ENCODE measurements around the gene ABHD1.
"Not testable (repeated sequence)": the region's sequence is repeated elsewhere in the genome, so short reads cannot be mapped to it uniquely, and the experiment has no call there.

Gene ABHD1

DNA sequence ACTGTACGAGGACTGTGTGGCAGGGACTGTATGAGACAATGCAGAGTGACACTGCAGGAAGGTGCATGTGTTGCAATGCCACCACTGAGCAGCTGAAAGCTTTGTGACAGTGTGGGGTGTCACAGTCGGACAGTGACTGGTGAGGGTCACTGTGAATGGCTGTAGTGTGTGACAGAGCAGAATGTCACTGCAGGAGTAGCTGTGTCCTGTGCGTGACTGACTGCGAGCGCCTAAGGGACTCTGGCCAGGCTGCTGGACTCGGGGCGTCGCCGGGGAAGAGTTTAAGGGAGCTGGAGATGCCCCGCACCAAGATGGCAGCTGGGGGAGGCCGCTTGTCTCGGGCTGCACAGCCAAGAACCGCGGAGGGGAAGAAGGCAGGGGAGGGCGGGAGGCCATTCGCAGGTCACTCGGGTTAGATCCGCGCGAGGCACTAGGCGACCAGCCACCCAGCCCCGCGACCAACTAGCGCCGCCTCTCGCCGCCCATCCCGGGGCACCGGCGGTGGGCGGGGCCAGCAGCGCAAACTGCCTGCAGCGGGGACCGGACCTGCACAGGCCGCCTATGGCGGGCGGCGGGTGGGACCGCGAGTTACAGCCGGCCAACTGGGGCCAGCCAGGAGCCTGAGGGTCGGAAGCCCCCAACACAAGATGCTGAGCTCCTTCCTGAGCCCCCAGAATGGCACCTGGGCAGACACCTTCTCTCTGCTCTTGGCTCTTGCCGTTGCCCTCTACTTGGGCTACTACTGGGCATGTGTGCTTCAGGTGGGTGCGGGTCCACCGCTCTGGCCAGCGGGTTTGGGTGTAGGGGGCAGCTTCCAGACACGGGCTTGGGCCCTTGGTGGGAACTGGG, at the start of gene ABHD1:
TSS of gene ABHD1 (plus strand) at position 514 of the 849 bp plus-strand sequence. CDS start at position 648, 134 bp downstream.
- H3K27ac ChIP-seq = no peak within 1 kb of the TSS

DNA sequence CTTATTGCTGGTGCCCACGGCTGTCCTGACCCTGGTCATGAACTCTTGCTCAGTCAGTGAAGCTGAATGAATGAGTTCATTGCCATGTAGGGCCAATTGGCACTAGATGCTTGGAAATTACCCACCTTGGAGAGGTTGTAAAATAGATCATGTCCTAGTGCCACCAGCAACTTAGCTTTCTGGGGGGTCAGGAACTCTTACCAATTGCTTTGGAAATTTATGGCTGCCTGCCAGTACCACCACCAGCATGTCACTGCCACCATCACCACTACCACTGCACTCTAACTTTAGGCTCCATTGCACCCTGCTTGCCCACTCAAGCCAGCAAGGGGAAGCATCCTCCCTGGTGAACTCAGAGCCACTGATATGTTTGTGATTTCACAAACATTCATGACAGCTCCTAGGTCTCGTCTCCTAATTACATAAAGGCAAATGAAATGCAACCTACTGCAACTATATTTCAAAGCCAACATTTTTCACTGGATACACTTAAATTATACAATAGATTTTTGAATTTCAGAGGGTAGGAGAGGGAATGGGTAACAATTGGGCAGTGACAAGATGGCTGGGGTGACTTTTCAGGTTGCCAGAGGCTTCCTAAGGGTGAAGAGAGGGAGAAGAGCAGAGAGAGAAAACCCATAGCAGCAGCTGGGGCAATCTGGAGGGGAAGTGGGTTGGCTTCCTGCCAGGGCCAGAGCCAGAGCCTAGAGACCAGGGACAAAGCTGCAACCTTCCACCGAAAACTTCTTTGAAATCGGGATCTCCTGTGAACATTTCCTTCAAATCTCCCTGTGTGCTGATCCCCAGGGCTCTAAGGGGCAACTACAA, 48.7 kb upstream of the ABHD1 start:
- peaks cover 68 to 91% (median 77%) of the 10 kb centered on the region in 10 experiments for H3K4me1 ChIP-seq
- H4K20me1 ChIP-seq = peaks cover 0 to 12% (median 5%) of the 10 kb centered on the region in 11 experiments; a peak in 9 of 22 replicates
- H3K27ac ChIP-seq = peak overlapping the region; percentile 45 to 93 (median 90); a peak in 21 of 22 replicates
- H3K27me3 ChIP-seq = no peaks in the 10 kb centered on the region
- peak overlapping the region; percentile 15 to 72 (median 64); a peak in 20 of 22 replicates for H3K9ac ChIP-seq
- no peaks in the 10 kb centered on the region for H3K9me3 ChIP-seq (replicated peaks in 1 of 11)
- peak in 2 of 11 experiments; percentile 51 to 66; a peak in 3 of 22 replicates for TF ChIP-seq Cebpa-rat (IDR thresholded peaks at IDR 0.05)
- peak overlapping the region in 6 of 10 experiments; percentile 9 to 37 (median 26); a peak in 7 of 20 replicates for H3K4me3 ChIP-seq
- H3K4me2 ChIP-seq = peak overlapping the region; percentile 93 to 100 (median 99)
- H3K36me3 ChIP-seq = peaks cover 3 to 6% (median 5%) of the 10 kb centered on the region in 11 experiments; a peak in 17 of 22 replicates

More for the DNA sequence above, at the start of gene ABHD1:
- peaks cover 0 to 7% (median 0%) of the 10 kb centered on the region in 11 experiments; a peak in 2 of 22 replicates for H4K20me1 ChIP-seq
- TF ChIP-seq Cebpa-rat (IDR thresholded peaks at IDR 0.05) = no peak
- peaks cover 0 to 5% (median 0%) of the 10 kb centered on the region in 11 experiments; a peak in 2 of 22 replicates for H3K36me3 ChIP-seq
- no peak within 1 kb of the TSS for H3K4me3 ChIP-seq
- peaks cover 47 to 64% (median 60%) of the 10 kb centered on the region in 11 experiments for H3K27me3 ChIP-seq
- no peak within 1 kb of the TSS for H3K9ac ChIP-seq
- no peak within 1 kb of the TSS for H3K4me2 ChIP-seq
- no peaks in the 10 kb centered on the region for H3K9me3 ChIP-seq (replicated peaks in 1 of 11)
- peaks cover 0 to 8% (median under 1%) of the 10 kb centered on the region in 10 experiments; a peak in 5 of 20 replicates for H3K4me1 ChIP-seq

DNA sequence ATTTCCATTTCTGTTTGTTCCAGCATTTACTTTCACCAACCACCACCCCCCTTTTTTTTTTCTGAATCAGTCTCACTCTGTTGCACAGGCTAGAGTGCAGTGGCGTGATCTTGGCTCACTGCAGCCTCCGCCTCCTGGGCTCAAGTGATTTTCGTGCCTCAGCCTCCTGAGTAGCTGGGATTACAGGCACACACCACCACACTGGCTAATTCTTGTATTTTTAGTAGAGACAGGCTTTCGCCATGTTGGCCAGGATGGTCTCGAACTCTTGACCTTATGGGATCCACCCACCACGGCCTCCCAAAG, 48.1 kb upstream of the ABHD1 start:
- Histone ChIP-seq H3K9ac (peak overlapping the region; percentile 15 to 72 (median 64); a peak in 20 of 22 replicates), H3K4me1 (peaks cover 68 to 91% (median 77%) of the 10 kb centered on the region in 10 experiments), H3K27ac (peak overlapping the region; percentile 45 to 93 (median 90); a peak in 21 of 22 replicates), H3K4me2 (peak overlapping the region; percentile 93 to 100 (median 99)), H3K4me3 (peak overlapping the region in 5 of 10 experiments; percentile 2 to 35 (median 22); a peak in 7 of 20 replicates)
- not testable (repeated sequence) for H4K20me1 ChIP-seq; H3K27me3 ChIP-seq; H3K36me3 ChIP-seq; H3K9me3 ChIP-seq (replicated peaks in 1 of 11)

DNA sequence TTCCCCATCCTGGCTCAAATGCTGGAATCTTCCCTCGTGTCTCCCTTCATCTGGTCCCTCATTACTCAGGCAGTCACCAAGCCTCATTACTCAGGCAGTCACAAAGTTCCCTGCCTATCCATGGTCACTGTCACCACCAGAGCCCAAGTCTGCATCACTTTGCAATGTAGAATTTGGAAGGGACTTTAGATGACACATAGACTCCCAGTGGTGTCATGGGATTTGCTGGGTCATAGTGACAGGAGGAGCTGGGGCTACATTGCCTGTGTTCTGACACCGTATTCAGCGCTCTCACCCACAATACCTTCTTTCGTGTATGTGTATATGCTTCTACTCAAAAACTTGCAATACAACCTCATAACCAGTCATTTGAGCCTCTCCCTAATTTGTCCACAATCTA, 47.3 kb upstream of the ABHD1 start:
- peak overlapping the region in 6 of 11 experiments; percentile 55 to 72 (median 68); a peak in 10 of 22 replicates for H3K9ac ChIP-seq
- H3K4me3 ChIP-seq = no peak overlapping the region
- no peaks in the 10 kb centered on the region for H4K20me1 ChIP-seq
- H3K4me1 ChIP-seq = peaks cover 70 to 94% (median 78%) of the 10 kb centered on the region in 10 experiments
- peaks cover 0 to 7% (median 0%) of the 10 kb centered on the region in 11 experiments; a peak in 5 of 22 replicates for H3K36me3 ChIP-seq
- H3K27me3 ChIP-seq = no peaks in the 10 kb centered on the region
- peak overlapping the region; percentile 93 to 100 (median 99) for H3K4me2 ChIP-seq
- TF ChIP-seq Cebpa-rat (IDR thresholded peaks at IDR 0.05) = no peak
- H3K27ac ChIP-seq = peak overlapping the region in 9 of 11 experiments; percentile 81 to 93 (median 91); a peak in 18 of 22 replicates
- no peaks in the 10 kb centered on the region for H3K9me3 ChIP-seq (replicated peaks in 1 of 11)

DNA sequence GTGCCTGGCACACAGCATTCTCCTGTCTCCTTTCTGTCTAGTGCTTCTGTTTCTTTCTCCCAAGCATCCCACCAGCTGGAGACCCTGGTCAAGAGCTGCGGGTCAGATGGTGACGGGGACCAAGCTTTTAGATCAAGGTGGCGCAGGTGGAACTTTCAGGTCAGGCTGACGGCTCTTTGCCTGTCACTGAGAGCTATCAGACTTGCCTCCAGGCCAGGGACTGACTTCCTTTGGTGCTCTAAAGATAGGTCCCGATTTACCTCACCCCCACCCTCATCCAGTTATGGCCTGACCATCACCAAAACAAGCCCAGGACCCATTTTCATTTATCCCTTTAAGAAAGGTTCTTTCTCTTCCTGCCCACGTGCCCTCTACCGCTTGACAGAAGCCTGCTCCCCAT, 46.4 kb upstream of the ABHD1 start:
- peaks cover 0 to 9% (median 0%) of the 10 kb centered on the region in 11 experiments; a peak in 9 of 22 replicates for H4K20me1 ChIP-seq
- peak overlapping the region; percentile 98 to 100 (median 99) for H3K4me2 ChIP-seq
- peaks cover under 1 to 14% (median 6%) of the 10 kb centered on the region in 11 experiments; a peak in 20 of 22 replicates for H3K36me3 ChIP-seq
- no peaks in the 10 kb centered on the region for H3K27me3 ChIP-seq
- H3K4me3 ChIP-seq = no peak overlapping the region
- H3K9ac ChIP-seq = peak overlapping the region in 7 of 11 experiments; percentile 24 to 91 (median 89); a peak in 9 of 22 replicates
- no peak for TF ChIP-seq Cebpa-rat (IDR thresholded peaks at IDR 0.05)
- H3K9me3 ChIP-seq (replicated peaks in 1 of 11) = no peaks in the 10 kb centered on the region
- H3K4me1 ChIP-seq = peaks cover 75 to 97% (median 83%) of the 10 kb centered on the region in 10 experiments
- peak overlapping the region; percentile 80 to 94 (median 88); a peak in 18 of 22 replicates for H3K27ac ChIP-seq

DNA sequence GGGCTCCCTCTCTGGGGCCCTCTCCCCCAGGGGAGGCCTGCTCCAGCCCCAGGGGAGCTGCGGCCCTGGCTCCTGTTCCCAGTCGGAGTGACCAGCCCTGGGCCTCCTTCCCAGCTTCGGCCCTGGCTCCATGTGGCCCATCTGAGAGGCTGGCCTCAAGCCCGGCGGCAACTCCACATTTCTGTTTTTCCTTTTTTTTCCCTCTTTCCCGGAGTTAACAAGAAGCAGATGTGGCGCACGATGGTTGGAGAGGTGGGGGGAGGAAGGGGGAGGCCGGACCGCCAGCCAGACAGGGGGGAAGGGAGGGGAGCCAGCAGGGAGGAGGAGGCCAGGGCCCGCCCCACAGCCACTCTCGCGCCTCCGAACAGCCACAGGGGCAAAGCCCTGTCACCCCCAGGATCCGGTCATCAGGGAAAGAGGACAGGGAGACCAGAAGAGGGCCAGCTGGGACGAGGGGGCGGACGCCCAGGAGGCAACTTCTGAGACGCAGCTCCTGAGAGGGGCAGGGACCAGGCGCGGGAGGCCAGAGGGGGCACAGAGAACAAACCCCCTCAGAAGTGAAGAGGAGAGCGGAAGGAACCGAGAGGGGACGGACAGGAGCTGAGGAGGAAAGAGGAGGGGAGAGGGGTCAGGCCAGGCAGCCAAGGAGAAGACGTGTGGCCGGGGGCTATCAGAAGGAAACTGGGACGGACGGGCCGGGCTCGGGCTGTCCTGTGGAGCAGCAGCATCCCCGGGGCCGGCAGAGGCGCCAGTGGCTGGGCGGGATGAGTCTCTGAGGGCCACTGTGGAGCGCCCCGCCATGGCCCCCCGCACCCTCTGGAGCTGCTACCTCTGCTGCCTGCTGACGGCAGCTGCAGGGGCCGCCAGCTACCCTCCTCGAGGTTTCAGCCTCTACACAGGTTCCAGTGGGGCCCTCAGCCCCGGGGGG, 45.1 kb upstream of the ABHD1 start, which contains the start of gene EMILIN1:
TSS of gene EMILIN1 (plus strand) at position 349 of the 928 bp plus-strand sequence. CDS start at position 800, 451 bp downstream.
- TF ChIP-seq Cebpa-rat (IDR thresholded peaks at IDR 0.05) = no peak
- H3K4me3 ChIP-seq = peak within 1 kb of the TSS; percentile 73 to 97 (median 82)
- H3K4me2 ChIP-seq = peak within 1 kb of the TSS; percentile 98 to 100 (median 99)
- no peaks in the 10 kb centered on the region for H3K9me3 ChIP-seq (replicated peaks in 1 of 11)
- H3K27me3 ChIP-seq = no peaks in the 10 kb centered on the region
- H3K9ac ChIP-seq = peak within 1 kb of the TSS; percentile 86 to 91 (median 90)
- H3K27ac ChIP-seq = peak within 1 kb of the TSS; percentile 80 to 94 (median 88)
- H3K36me3 ChIP-seq = peaks cover 14 to 27% (median 19%) of the 10 kb centered on the region in 11 experiments; a peak in 21 of 22 replicates
- peaks cover 0 to 22% (median 8%) of the 10 kb centered on the region in 11 experiments; a peak in 12 of 22 replicates for H4K20me1 ChIP-seq
- H3K4me1 ChIP-seq = peaks cover 75 to 97% (median 83%) of the 10 kb centered on the region in 10 experiments

DNA sequence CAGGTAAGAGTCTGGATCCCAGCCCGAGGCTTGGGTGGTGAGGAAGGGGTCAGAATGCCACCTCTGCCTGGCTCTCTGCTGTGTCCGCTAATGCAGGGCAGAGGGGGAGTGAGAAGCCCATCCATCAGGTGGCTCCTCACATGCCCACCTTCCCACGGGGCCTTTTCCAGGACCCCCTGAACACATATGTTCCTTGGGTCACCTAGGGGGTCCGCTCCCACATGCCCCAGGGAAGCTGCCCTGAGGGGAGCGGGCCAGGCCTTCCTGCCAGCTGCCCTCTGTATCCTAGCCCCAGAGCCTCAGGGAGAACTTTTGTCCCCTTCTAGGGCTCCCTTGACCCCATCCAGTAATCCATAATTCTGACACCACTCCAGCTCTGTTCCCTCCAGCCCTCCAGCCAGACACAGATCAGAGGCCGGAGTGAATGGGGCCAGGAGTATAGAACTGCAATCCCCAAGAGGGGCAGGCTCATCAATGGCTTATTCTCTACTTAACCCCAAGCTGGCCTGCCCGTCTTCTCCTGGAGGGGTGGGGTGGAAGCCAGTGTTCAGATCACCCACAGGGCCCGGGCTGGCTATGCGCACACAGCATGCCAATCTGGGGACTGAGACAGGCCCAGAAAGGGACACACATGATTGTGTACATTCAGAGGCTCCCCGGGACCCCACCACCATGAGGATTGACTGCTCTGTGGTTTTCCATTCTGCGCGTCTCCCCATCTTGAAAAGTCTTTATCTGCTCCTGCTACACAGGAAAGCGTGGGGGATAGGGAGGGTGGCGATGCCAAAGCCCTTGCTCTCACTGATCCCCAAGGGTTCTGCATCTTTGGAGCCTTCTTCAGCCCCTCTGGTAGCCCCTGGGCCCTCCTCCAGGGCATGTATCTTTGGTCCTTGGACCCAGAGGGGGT, 44.1 kb upstream of the ABHD1 start:
- H3K4me2 ChIP-seq = peak overlapping the region; percentile 98 to 100 (median 99)
- no peaks in the 10 kb centered on the region for H3K27me3 ChIP-seq
- no peaks in the 10 kb centered on the region for H3K9me3 ChIP-seq (replicated peaks in 1 of 11)
- TF ChIP-seq Cebpa-rat (IDR thresholded peaks at IDR 0.05) = no peak
- H3K4me3 ChIP-seq = peak overlapping the region; percentile 73 to 97 (median 82)
- H3K36me3 ChIP-seq = peaks cover 23 to 36% (median 28%) of the 10 kb centered on the region in 11 experiments
- peak overlapping the region; percentile 80 to 94 (median 88) for H3K27ac ChIP-seq
- H4K20me1 ChIP-seq = peaks cover 0 to 31% (median 18%) of the 10 kb centered on the region in 11 experiments; a peak in 13 of 22 replicates
- H3K4me1 ChIP-seq = peaks cover 75 to 97% (median 83%) of the 10 kb centered on the region in 10 experiments
- peak overlapping the region; percentile 86 to 91 (median 90) for H3K9ac ChIP-seq

Measured in BLaER1 treated with 17β-estradiol and CSF1 and Interleukin-3, amounts not matched to agents 10 nM and 100 nM (cell line).